ENCODE results near the gene UTS2B.
"Not testable (repeated sequence)": the region's sequence is repeated elsewhere in the genome, so short reads cannot be mapped to it uniquely, and the experiment has no call there.

The UTS2B gene

DNA sequence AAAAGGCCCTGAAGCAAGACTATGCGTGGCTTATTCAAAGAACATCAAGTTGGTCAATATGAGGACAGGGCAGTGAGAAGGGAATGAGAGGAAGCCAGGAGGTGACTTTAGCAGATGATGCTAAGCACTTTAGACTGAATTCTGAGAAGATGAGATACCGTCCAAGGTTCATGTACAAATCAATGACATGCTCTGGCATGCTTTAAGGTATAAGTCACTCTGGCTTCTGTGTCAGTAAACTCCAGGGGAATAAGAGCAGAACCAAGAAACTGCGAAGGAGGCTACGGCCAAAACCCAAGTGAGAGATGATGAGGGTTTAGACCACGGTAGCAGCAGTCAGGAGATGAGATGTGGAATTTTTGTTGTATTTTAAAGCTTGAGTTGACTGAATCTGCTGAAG is 10.0 kb downstream of the UTS2B start:
- DNase-seq = no peak

DNA sequence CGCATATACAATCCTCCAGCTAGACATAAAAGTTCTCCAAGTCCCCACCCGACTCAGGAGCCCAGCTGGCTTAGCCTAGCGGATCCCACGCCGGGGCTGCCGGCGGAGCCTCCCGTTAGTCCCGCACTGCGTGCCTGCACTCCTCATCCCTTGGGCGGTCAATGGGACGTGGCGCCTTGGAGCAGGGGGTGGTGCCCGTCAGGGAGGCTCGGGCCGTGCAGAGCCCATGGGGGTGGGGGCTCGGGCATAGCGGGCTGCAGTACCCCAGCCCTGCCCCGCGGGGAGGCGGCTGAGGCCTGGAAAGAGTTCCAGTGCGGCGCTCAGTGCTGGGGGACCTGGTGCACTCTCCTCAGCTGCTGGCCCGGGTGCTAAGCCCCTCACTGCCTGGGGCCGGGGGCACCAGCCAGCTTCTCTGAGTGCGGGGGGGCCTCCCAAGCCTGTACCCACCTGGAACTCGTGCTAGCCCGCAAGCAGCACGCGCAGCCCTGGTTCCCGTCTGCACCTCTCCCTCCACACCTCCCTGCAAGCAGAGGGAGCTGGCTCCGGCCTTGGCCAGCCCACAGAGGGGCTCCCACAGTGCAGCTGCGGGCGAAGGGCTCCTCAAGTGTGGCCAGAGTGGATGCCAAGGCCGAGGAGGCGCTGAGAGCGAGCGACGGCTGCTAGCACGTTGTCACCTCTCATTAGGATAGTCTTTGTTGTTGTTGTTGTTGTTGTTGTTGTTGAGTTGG is 13.3 kb downstream of the UTS2B start:
- no peak for DNase-seq

DNA sequence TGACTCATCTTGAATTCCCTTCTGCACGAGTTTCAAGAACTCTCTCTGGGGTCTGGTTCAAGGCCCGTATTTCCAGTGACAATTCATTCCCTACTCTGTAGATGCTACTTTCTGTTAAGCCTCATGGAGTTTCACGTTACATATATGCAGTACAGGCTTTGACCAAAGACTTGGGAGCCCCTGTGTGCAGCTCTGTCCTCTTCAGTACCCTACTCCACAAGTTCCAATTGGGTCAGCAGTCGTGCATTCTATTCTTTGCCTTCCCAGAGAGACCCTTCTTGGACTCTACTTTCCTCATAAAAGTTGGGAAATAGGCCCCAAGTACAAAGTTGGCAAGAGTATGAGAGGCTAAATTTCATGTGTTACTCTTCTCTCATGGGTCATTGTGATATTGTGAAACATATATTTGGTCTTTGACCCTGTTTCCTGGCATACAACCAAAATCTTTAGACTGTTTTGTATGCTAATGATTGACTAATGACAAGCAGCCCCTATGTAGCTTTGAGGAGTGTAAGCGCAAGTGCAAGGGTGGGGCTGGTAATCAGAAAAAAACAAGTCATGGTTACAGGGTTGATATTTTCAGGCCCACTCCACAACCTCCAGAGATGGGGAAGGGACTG is 16.1 kb downstream of the UTS2B start:
- DNase-seq = no peak

DNA sequence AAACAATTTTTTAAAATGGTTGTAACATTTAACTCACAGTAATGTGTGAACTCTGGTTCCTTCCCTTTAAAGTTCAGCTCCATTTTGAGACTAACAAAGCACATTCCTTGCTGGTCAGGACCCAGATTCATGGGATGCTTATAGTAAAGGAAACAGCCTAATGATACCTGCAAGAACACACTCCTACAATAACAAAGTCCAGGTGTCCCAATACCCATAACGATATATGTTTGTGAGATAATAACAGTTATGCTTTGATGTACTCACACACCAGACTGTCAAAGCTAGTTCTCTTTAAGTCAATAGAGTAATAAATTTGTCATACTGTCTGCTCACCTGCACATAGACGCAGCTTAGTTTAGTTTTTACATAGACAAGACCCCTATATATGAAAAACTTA is 17.0 kb downstream of the UTS2B start:
- no peak for DNase-seq

DNA sequence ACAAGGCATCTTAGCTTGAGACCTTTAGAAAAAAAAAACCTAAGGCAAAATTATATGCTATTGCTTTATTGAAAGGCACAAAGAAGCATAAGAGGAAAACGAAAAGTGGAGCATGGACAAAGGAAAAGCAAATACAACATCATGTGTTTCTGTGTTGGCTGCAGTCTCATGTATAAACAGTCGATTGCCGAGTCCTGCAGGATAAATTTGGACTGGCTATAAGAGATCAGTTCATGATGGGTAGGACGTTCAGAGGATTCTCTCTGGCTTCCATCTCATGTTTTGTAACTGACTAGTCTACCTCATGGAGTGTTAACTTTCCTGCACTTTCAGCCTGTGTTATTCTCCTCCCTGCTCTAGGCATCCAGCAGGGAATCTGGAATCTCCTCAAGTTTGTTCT is 23.0 kb downstream of the UTS2B start:
- DNase-seq = no peak

DNA sequence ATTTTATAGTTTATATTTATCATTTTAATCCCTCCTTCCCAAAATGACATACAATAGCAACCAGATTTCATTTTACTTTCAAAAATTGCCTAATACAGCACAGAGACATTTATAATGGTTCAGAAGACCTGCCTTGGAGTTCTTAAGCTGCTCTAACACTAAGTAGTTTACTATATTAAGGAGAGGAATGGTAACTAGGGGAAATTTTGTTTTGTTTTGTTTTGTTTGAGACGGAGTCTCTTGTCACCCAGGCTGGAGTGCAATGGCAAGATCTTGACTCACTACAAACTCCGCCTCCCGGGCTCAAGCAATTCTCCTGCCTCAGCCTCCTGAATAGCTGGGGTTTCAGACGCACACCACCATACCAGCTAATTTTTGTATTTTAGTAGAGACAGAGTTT is 23.9 kb downstream of the UTS2B start:
- no peak for DNase-seq

DNA sequence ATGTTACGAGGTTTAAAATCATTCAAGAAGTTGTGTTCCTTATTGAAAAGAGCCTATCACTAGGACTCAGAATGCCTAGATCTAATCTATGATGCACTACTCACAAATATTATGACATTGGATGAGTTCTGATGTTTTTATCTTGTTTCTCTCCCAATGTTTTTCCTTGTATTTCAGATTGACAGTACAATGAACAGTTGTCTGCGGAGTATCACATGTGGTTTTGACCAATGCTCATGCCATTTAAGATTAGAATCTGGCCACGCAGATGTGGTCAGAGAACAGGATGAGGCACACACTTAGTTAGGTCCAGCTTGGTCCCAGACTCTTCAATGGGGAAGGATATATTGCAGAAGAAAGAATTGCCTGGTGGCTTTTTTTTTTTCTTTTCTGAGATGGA is 26.7 kb downstream of the UTS2B start:
- no peak for DNase-seq

DNA sequence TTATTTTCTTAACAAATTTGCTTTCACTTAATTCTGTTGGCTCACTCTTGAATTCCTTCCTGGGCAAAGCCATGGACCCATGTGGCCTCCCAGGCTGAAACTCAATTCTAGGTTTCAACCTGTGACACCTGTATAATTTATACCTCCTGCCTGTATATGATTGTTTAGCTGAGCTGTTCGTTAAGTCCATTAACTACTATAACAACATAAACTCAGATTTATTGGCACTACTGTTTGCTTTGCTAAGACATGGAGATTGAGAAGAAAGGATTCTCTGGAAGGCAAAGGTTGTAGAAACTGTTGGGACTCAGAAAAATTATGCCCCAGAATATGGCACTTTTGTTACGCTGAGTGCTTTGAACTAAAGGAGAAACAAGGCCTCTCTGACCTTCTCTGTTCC is 27.9 kb downstream of the UTS2B start:
- no peak for DNase-seq

DNA sequence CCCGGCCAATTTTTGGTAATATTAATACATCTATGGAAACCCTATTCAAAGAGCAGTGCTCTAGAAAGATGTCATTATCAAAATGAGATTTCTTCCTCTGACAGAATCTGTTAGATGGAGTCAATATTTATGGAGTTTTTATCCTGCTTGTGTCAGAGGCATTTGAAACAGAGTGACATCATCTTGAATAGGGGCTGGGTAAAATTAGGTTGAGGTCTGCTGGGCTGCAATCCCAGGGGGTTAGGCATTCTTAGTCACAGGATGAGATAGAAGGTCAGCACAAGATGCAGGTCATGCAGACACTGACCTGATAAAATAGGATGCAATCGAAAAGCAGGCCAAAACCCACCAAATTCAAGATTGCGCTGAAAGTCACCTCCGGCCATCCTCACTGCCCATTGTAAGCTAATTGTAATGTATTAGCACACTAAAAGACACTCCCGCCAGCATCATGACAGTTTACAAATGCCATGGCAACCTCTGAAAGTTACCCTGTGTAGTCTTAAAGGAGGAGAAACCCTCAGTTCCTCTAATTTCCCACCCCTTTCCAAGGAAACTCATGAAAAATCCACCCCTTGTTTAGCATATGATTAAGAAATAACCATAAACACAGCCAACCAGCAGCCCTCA is 28.4 kb downstream of the UTS2B start:
- no peak for DNase-seq

DNA sequence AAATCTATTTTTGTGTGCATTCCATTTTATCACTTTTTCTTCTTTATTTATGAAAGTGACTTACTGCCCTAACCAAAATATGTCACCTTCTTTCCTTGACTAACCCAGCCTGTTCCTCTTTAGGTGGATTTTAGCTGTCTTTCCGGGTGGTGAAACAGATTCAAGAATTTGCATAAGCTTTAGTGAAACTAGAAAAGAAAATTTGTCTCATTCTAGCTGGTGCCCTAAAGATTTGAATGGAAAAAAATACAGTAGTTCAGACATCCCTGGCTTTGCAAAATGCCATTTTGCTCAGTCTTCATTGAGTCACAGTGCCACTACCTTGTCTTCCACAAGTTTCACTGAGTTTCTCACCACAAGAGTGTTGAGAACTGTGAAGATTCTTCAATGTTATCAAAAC is 29.3 kb downstream of the UTS2B start:
- DNase-seq = peak; percentile 37

DNA sequence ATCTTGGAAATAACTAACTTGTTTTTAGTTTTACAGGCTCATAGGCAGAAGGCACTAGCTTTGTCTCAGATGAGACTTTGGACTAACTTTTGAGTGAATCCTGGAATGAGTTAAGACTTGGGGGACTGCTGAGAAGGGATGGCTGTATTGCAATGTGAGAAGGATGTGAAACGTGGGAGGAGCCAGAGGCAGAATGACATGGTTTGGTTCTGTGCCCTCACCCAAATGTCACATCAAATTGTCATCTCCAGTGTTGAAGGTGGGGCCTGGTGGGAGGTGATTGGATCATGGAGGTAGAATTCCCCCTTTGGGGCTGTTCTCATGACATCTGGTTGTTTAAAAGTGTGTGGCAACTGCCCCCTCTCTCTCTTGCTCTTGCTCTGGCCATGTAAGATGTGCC is 29.9 kb downstream of the UTS2B start:
- no peak for DNase-seq

DNA sequence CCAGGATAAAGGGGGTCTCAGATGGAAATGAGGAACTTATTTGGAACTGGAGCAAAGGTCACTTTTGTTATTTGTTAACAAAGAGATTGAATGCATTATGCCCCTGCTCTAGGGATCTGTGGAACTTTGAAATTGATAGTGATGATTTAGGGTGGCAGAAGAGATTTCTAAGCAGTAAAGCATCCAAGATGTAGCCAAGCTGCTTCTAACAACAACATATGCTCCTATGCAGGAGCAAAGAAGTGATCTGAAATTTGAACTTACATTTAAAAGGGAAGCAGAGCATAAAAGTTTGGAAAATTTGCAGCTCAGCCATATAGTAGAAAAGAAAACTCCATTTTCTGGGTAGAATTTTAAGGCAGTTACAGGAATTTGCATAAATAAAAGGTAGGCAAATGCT is 31.5 kb downstream of the UTS2B start:
- no peak for DNase-seq

DNA sequence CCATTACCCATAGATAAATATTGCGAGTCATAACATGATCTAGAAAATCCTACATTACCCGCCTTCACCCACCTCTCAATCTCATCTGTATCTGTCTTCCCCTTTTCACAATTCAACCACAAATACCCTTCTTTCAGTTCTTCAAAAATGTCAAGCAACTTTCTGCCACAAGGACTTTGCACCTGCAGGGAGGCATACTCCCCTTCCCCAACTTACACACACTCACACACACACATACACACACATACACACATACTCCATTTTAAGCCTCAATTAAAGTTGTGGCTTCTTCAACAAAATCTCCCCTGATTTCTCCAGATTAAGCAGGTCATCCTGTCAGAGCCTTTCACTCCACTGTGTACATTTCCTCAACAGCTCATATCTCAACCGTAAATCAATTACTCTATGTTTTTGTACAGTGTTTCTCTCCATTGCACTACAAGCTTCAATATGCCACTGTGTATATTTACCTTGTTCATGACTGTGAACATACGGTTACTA is 34.2 kb downstream of the UTS2B start:
- DNase-seq = no peak

DNA sequence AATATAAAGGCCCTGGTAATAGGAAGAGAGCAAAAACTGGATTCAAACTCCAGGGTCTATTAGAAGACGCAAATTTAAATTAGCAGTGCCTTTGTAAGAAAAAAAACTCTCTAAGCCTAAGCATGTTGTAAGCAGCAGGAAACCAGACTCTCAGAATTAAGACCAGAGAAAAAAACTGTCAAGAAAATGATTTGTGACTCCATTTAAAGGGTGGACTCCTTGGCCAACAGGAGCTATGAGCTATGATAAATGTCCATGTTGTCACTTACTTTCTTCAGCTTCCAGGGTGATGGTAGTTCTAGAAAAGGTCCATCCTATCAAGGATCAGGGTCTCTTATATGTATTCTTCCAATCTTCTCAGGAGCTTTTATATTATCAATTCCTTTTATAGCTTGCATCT is 36.0 kb downstream of the UTS2B start:
- DNase-seq = no peak

DNA sequence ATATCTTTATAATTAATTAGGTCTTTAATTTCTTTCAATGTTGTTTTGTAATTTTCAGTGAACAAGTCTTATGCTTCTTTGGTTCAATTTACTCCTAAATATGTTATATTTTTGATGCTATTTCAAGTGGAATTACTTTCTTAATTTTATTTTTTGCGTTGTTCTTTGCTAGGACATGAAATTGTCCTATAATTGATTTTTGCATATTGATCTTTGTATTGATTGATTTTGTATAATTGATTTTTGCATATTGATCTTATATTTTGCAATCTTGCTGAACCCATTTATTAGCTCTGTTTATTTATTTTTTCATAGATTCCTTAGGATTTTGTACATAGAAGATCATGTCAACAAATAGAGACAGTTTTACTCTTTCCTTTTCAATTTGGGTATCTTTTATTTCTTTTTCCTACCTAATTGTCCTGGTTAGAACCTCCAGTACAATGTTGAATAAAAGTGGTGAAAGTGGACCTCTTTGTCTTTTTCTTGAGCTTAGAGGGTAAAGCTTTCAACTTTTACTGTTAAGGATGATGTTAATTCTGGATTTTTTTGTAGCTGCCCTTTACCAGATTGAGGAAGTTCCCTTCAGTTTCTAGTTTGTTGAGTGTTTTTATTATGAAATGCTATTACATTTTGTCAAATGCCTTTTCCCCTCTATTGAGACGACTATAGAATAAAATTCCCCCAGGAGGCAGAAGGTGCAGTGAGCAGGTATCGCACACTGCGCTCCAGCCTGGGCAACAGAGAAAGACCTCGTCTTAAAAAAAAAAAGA is 37.9 kb downstream of the UTS2B start:
- DNase-seq = no peak

DNA sequence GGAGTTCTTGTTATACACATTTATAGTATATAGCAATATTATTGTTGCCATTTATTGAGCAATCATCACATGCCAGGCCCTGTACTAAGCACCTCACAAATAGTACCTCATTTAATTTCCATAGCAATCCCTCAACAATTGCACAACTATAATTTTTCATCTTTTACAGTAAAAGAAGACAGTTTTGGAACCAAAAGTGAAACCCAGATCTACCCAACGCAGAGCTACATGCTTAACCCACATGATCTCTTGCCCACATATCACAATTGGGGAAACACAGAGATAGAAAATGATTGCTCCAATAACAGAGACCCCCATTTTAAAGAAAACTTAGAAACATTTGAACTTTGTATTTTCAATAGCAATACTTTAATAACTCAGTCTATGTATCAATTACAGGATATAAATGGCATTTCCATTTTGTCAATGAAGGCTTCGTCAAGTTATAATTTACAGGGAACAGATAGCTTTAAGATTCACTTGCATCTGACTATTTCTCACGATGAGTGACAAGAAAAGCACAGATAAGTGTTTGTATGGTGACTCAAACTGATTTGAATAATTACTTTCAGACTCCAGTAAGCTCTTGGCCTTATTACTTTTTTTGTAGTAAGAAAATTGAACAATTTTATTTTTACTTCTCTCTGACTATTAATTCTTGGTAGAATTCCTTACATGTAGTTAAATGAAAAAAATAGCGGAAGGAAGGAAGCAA is 39.9 kb downstream of the UTS2B start:
- peak; percentile 12 for DNase-seq

DNA sequence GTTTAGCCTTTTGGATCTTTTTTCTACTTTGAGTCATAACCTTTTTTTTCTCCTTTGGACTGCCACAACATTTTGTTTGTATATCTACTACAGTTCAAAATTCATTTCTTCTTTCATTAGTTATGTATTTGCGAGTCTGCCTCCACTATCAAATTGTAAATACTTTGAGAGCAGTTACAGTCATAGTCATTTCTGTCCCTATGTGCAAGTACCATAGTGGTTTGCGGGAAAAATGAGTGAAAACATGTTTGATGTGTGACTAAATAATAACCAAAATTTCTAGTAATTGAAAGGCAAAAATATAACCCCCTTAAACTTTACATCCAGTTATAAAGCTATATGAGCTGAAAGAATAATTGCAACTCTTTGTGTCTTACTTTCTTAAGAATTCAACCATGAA is 46.9 kb downstream of the UTS2B start:
- no peak for DNase-seq

DNA sequence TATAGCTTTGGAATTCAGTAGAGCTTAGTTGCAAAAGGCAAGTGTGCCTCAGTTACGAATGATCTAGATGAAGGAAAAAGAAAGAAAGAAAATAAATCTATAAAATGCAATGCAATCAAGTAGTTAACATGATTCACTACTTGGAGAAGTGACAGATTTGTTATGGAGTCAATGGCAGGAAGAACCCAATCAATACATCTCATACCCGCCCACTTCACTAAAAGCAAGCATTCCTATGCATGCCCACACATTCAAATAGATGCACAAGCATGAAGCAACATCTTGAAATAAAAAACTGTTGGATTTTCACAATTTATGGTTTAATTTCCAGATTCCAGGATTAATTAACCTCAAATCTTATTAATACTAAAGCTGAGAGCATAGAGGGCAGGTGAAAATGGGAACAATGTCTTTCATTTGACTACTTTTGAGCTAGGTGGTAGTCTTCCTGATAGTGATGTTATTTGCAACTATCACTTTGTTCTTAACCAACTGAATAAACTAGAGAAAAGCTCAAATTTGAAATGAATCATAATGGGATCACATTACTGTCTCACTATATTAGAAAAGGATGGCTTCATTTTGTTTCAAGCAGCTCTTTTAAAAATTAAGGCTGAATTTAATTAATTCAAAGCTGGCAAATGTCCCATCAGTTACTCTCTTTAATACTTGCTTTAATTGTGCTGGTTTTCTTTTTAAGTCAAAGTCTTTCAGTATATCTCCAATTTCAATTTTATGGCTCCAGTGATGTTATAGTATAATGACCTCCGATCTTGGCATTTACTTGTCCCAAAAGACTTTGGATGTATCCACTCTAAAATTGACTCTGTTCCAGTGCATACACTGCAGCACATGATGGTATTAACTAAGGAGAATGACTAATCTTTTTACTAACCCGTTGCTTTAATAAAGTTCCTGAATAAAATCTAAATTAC is 47.8 kb downstream of the UTS2B start:
- no peak for DNase-seq

DNA sequence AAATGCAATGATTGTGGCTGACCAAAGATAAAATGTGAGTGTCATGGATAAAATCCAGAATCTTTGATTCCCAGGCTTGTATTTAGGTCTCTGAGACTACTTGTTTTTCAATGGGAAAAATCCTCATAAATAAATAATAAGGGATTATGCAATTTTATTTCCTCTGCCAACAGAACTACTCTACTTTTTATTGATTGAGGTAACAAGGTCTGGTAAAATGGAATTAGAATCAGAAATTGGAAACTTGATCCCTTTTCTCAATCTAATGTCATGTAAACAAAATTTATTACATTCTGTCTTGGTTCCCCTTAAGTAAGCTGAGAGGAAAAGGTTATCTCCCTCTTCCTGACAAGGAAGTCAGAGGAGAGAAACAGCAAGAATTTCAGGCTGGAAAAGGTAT is 49.4 kb downstream of the UTS2B start:
- no peak for DNase-seq

DNA sequence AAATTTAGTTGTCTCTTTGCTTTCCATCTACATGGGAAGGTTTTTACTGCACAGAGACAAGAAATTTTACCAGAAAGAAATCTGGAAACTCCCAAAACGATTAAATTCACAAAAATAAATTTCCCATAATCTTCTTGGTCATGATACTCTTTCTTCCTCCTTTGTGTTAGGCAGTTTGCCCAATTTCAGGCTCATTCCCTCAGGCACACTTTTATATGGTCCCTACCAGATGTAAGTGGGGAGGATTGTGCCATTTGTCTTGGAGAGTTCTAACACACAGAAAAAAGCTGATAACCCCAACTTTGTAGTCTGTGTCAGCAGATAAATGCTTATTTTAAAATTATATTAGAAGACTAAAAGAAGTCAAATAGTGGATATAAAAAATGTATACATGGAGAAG is 50.2 kb downstream of the UTS2B start:
- DNase-seq = no peak

DNA sequence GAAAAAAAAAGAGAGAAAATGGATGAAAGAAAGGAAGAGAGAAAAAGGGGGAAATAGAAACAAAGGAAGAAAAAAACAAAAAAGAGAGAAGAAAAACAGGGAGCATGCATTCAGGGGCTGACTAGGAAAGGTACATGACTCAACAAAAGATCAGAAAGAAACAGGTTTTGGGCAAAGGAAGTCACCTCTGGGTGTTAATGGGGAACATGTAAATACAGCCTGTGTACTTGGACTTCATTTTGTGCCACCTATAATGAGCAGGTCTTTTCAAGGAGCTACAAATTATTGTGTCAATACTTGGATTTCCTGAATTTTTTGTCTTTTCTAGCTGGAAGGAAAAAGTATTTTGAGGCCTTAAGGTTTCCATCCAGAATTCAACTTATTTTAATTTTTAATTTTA is 54.6 kb downstream of the UTS2B start:
- no peak for DNase-seq

DNA sequence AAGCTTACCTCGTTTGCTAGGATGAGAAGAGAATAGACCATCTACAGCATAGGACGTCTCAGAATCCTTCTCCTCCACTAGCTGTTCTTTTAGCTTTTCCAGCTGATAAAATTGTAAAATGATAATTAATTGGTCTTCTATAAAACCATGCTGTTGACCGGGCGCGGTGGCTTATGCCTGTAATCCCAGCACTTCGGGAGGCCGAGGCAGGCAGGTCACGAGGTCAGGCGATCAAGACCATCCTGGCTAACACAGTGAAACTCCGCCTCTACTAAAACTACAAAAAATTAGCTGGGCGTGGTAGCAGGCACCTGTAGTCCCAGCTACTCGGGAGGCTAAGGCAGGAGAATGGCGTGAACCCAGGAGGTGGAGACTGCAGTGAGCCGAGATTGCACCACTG is 55.1 kb downstream of the UTS2B start:
- DNase-seq = not testable (repeated sequence)

Measured in NCI-H1048 (cell line).